IMR-90 (cell line): Measurements from ENCODE around the gene ASB11.
A peak's percentile ranks its signal among the peaks of the same experiment; 100 is the strongest.

Experiments
- CTCF ChIP-seq: conservative IDR thresholded peaks from 2 replicates; pipeline ENCODE4 v1.5.1; 2012; ENCODE audit warnings: mild to moderate bottlenecking, low read depth, low read length, improper control_type of control experiment
- RAD21 ChIP-seq: IDR thresholded peaks from 2 replicates; pipeline ENCODE4 v1.6.1; 2012; ENCODE audit warnings: low read length, improper control_type of control experiment
- RFX5 ChIP-seq: IDR thresholded peaks from 2 replicates; pipeline ENCODE4 v1.8.0; 2012; ENCODE audit warnings: low read depth, mild to moderate bottlenecking, low read length, moderate library complexity
- USF2 ChIP-seq: fragments of 150-350 bp; IDR thresholded peaks from 2 replicates; pipeline ENCODE4 v1.6.1; 2017; ENCODE audit warnings: mild to moderate bottlenecking, antibody characterized with exemption, low read length, low read depth

DNA sequence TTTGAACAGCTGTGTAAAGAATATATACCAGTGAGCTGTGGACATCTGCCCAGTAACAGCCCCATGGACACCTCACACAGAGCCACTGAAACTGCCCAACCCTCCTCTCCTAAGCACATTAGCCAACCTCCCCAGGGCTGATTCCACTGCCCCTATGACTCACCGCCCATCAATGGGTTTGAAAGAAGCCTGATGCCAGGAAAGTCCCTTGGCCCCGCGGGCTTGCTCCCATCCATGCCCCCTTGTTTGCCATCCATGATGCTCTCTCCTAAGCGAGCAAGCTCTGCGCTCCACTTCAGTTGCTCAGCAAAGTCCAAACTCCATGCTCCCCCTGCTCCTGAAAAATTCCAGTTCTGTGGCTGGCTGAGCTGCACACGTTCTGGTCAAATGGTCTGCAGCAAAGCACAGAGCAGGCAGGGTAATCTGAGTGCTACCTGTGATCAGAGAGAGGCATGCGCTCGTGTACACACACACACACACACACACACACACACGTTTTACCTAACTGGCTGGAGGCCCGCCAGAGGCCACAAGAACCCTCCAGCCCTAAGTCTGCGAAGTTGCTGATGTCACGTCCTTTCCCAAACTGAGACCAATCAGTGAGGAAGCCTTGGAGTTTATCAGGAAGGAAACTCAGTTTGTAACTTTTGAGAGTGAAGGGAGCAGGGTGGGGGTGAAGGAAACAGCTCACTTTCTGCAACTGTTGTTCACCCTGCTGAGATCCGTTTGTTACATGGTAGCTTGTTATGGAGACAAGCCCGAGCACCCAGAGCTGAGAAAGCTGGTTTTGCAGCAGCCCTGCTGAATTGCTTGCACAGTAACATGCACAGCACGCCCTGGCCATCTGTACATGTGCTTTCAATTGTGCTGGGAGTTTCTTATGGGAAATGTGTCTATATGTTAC, 45.6 kb downstream of the ASB11 start, which contains the start of gene ASB9:
- TF ChIP-seq USF2 (no peak), RAD21 (no peak), CTCF (no peak), RFX5 (0 out of 2 replicates have a peak, but pooled peaks have one; percentile 33)
